Right ventricle myocardium superior (tissue), 1 donor: ENCODE measurements around the gene DDX47. TPM values are rescaled to one million over a fixed set of nuclear protein-coding genes. Genes with fewer than 3 reads are reported as not detected.
"Not testable (repeated sequence)": the region's sequence is repeated elsewhere in the genome, so short reads cannot be mapped to it uniquely, and the experiment has no call there.

Experiments
- ATAC-seq: fragments of 200-7000 bp; cut with Tn5 transposase; one replicate; pipeline ENCODE4 v1.9.1; 2020; ENCODE audit warnings: mild to moderate bottlenecking; ENCODE audit not compliant: poor library complexity
- DNase-seq: peaks from one replicate; pipeline ENCODE4 v3.0.0-alpha.2; 2020
- intact Hi-C: fragments of 100-400 bp; cut with DNase I; formaldehyde crosslinking; loops from one replicate; pipeline ENCODE4 v1.11.2; 2022
- total RNA-seq: library from RNA; stranded (reverse); fragmentation: NEBNext Ultra II Directional; extraction: Animal tissue kit (Norgen Biotek cat#: 25700); gene quantifications from one replicate; pipeline ENCODE4 v1.2.1, GENCODE V29; 2021
- donor health status: DM: no; HTN: yes; CAD: no; lungs with severe emphysema.

The DDX47 gene
- total RNA-seq, 1 donor from 2014 or later = 24.9 TPM

GRCh38 chr12:12794686-12795085 is 18.5 kb upstream of the DDX47 start:
- DNase-seq = no peak
- no peak for ATAC-seq
- intact Hi-C loops = no loop called here

GRCh38 chr12:12796171-12796570 is 17.0 kb upstream of the DDX47 start:
- ATAC-seq (no peak), DNase-seq (no peak)
- intact Hi-C loops = no loop called here

GRCh38 chr12:12796928-12797793 is 16.0 kb upstream of the DDX47 start:
- ATAC-seq = no peak
- intact Hi-C loops = no loop called here
- no peak for DNase-seq

GRCh38 chr12:12797794-12798152 is 15.4 kb upstream of the DDX47 start:
- intact Hi-C loops = no loop called here
- no peak for DNase-seq
- ATAC-seq = no peak

GRCh38 chr12:12798480-12798879 is 14.7 kb upstream of the DDX47 start:
- intact Hi-C loops = no loop called here
- ATAC-seq = no peak
- DNase-seq = no peak

- DNase-seq = no peak
- intact Hi-C loops = no loop called here
- ATAC-seq = no peak
These were observed 13.8 kb upstream of the DDX47 start for GRCh38 chr12:12799163-12799920.

- DNase-seq = no peak
- intact Hi-C loops = no loop called here
- ATAC-seq = no peak
These were observed 12.6 kb upstream of the DDX47 start for GRCh38 chr12:12800406-12801180.

GRCh38 chr12:12801656-12802055 is 11.5 kb upstream of the DDX47 start:
- DNase-seq, ATAC-seq, intact Hi-C loops: not testable (repeated sequence)

- intact Hi-C loops = no loop called here
- ATAC-seq = peak; percentile 69
- DNase-seq = peak; percentile 45
These were observed 10.0 kb upstream of the DDX47 start for GRCh38 chr12:12803186-12803585.

- DNase-seq (no peak), ATAC-seq (no peak)
- intact Hi-C loops = no loop called here
These were observed 9.1 kb upstream of the DDX47 start for GRCh38 chr12:12804011-12804410.

- no peak for ATAC-seq
- no peak for DNase-seq
- intact Hi-C loops = no loop called here
These were observed 8.7 kb upstream of the DDX47 start for GRCh38 chr12:12804432-12804886.

- DNase-seq (no peak), ATAC-seq (no peak)
- intact Hi-C loops = no loop called here
These were observed 6.2 kb upstream of the DDX47 start for GRCh38 chr12:12806784-12807516.

GRCh38 chr12:12807517-12807903 is 5.6 kb upstream of the DDX47 start:
- ATAC-seq, intact Hi-C loops, DNase-seq: not testable (repeated sequence)

- intact Hi-C loops = no loop called here
- DNase-seq (peak; percentile 67), ATAC-seq (peak; percentile 52)
These were observed 5.0 kb upstream of the DDX47 start for GRCh38 chr12:12807970-12808702.

GRCh38 chr12:12810553-12811021 is 2.6 kb upstream of the DDX47 start:
- intact Hi-C loops = no loop called here
- DNase-seq = no peak
- no peak for ATAC-seq

GRCh38 chr12:12811343-12811742 is 1.8 kb upstream of the DDX47 start:
- no peak for DNase-seq
- intact Hi-C loops = no loop called here
- ATAC-seq = no peak

GRCh38 chr12:12812174-12812573 is 972 bp upstream of the DDX47 start:
- intact Hi-C loops = no loop called here
- DNase-seq (no peak), ATAC-seq (no peak)

- no peak for DNase-seq
- ATAC-seq = no peak
- intact Hi-C loops = no loop called here
These were observed 477 bp upstream of the DDX47 start for GRCh38 chr12:12812618-12813119.
